ENCODE measurements around the gene OAS1. TPM values are rescaled to one million over a fixed set of nuclear protein-coding genes. Genes with fewer than 3 reads are reported as not detected.

OAS1 gene
- total and polyA plus RNA-seq, 9 of the 15 experiments (the other 6 are each of a cell fraction or from before 2014, with no cell fraction given), result 0.06 to 0.25 TPM; not detected in 7

DNA sequence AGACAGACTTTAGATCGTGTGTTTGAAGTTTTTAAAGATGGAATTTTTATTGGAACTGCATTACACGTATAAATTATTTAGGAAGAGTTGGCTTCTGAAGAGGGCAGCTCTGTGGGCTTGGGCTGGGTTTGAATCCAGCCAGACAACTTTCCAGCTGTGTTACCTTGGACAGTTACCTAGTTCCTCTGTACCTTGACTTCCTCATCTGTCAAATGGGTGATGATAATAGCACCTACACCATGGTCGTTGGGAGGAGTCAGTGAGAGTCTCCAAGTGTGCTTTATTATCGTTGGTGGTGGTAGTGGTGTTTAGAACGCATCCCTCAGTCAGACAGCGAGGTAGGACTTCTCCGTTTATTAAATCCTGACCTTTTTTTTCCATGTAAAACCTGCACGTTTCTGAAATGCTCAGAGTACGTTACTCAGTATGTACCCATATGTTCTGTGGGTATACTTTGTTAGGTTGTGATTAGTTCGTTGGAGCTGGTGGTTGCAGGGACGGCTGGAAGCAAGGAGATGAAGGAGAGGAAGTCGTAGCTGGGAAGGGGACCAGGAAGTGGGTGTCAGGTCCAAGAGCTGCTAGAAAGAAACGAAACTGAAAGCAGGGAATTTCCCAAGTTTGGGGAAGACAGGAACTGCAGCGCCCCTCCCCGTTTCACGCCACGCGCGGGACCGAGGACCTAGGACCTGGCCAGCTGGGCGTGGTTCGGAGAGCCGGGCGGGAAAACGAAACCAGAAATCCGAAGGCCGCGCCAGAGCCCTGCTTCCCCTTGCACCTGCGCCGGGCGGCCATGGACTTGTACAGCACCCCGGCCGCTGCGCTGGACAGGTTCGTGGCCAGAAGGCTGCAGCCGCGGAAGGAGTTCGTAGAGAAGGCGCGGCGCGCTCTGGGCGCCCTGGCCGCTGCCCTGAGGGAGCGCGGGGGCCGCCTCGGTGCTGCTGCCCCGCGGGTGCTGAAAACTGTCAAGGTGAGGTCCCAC lies 31.3 kb downstream of the OAS1 start, which contains the start of gene OAS3 (continued):
- TF ChIP-seq, protein P1, sequence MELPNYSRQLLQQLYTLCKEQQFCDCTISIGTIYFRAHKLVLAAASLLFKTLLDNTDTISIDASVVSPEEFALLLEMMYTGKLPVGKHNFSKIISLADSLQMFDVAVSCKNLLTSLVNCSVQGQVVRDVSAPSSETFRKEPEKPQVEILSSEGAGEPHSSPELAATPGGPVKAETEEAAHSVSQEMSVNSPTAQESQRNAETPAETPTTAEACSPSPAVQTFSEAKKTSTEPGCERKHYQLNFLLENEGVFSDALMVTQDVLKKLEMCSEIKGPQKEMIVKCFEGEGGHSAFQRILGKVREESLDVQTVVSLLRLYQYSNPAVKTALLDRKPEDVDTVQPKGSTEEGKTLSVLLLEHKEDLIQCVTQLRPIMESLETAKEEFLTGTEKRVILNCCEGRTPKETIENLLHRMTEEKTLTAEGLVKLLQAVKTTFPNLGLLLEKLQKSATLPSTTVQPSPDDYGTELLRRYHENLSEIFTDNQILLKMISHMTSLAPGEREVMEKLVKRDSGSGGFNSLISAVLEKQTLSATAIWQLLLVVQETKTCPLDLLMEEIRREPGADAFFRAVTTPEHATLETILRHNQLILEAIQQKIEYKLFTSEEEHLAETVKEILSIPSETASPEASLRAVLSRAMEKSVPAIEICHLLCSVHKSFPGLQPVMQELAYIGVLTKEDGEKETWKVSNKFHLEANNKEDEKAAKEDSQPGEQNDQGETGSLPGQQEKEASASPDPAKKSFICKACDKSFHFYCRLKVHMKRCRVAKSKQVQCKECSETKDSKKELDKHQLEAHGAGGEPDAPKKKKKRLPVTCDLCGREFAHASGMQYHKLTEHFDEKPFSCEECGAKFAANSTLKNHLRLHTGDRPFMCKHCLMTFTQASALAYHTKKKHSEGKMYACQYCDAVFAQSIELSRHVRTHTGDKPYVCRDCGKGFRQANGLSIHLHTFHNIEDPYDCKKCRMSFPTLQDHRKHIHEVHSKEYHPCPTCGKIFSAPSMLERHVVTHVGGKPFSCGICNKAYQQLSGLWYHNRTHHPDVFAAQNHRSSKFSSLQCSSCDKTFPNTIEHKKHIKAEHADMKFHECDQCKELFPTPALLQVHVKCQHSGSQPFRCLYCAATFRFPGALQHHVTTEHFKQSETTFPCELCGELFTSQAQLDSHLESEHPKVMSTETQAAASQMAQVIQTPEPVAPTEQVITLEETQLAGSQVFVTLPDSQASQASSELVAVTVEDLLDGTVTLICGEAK (IDR thresholded peaks at IDR 0.05), result peak; percentile 78
- TF ChIP-seq, protein P1 (CRISPR knock-in tag; IDR thresholded peaks at IDR 0.05), result no peak
- no peak for TF ChIP-seq PHF21A (IDR thresholded peaks at IDR 0.05; ENCODE audit: borderline replicate concordance, low read depth)
- TF ChIP-seq, protein P2, sequence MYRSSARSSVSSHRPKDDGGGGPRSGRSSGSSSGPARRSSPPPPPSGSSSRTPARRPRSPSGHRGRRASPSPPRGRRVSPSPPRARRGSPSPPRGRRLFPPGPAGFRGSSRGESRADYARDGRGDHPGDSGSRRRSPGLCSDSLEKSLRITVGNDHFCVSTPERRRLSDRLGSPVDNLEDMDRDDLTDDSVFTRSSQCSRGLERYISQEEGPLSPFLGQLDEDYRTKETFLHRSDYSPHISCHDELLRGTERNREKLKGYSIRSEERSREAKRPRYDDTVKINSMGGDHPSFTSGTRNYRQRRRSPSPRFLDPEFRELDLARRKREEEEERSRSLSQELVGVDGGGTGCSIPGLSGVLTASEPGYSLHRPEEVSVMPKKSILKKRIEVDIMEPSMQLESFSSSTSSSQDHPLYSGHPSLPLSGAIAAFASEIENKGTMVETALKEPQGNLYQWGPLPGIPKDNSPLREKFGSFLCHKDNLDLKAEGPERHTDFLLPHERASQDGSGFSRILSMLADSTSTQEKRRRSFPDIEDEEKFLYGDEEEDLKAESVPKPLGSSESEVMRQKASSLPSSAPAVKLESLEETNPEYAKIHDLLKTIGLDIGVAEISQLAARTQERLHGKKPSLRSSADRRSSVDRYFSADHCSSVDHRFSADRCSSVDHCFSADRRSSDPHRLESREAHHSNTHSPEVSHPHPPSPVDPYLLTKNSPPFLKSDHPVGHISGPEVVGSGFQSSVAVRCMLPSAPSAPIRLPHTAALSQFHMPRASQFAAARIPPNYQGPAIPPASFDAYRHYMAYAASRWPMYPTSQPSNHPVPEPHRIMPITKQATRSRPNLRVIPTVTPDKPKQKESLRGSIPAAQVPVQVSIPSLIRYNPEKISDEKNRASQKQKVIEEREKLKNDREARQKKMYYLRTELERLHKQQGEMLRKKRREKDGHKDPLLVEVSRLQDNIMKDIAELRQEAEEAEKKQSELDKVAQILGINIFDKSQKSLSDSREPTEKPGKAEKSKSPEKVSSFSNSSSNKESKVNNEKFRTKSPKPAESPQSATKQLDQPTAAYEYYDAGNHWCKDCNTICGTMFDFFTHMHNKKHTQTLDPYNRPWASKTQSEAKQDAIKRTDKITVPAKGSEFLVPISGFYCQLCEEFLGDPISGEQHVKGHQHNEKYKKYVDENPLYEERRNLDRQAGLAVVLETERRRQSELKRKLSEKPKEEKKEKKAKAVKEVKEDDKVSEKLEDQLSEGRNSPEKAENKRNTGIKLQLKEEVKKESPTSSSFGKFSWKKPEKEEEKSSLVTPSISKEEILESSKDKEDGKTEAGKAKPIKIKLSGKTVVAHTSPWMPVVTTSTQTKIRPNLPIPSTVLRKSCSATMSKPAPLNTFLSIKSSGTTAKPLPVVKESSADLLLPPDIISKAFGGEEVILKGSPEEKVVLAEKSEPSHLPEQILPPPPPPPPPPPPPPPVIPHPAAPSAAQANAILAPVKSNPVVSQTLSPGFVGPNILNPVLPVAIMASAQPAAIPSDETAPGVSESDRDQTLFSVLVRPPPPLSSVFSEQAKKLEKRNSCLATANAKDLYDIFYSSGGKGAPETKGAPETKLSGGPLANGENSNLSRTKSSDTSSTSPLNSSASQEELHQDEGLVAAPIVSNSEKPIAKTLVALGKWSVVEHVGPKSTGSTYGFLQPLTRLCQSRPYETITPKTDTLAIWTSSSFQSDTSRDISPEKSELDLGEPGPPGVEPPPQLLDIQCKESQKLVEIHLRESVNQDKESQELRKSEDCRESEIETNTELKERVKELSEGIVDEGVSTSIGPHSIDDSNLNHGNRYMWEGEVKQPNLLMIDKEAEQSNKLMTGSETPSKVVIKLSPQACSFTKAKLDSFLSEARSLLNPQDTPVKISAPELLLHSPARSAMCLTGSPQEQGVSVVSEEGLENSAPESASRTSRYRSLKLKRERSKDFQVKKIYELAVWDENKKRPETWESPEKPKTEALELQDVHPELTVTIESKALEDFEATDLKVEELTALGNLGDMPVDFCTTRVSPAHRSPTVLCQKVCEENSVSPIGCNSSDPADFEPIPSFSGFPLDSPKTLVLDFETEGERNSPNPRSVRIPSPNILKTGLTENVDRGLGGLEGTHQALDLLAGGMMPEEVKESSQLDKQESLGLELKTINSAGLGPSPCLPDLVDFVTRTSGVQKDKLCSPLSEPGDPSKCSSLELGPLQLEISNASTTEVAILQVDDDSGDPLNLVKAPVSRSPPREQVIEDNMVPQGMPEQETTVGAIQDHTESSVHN (IDR thresholded peaks at IDR 0.05; ENCODE audit: borderline replicate concordance in 1 of 2, low read depth in 1 of 2), result peak in 1 of 2 experiments; percentile 85; a peak in 2 of 4 replicates
- TF ChIP-seq, protein P3, sequence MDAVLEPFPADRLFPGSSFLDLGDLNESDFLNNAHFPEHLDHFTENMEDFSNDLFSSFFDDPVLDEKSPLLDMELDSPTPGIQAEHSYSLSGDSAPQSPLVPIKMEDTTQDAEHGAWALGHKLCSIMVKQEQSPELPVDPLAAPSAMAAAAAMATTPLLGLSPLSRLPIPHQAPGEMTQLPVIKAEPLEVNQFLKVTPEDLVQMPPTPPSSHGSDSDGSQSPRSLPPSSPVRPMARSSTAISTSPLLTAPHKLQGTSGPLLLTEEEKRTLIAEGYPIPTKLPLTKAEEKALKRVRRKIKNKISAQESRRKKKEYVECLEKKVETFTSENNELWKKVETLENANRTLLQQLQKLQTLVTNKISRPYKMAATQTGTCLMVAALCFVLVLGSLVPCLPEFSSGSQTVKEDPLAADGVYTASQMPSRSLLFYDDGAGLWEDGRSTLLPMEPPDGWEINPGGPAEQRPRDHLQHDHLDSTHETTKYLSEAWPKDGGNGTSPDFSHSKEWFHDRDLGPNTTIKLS (IDR thresholded peaks at IDR 0.05; ENCODE audit: borderline replicate concordance, low read depth), result no peak
- TF ChIP-seq GABPB1 (CRISPR knock-in tag; IDR thresholded peaks at IDR 0.05), result peak; percentile 54; the same call in 1 of the 2 replicates
